Measurements from ENCODE around the gene NUBPL. TPM values are rescaled to one million over a fixed set of nuclear protein-coding genes. Genes with fewer than 3 reads are reported as not detected.

The NUBPL gene
- total and polyA plus RNA-seq, 10 donors, result 4.1 to 28.2 (median 13.9) TPM

GRCh38 chr14:31717294-31718085 is 156.3 kb downstream of the NUBPL start:
- Histone ChIP-seq H3K27me3 (replicated peaks in 1 of 7) (no peaks in the 10 kb centered on the region), H3K36me3 (peaks cover 0 to 17% (median 0%) of the 10 kb centered on the region in 6 donors), H3K27ac (peak overlapping the region in 1 of 8 donors; percentile 32), H3K4me1 (no peaks in the 10 kb centered on the region), H3K4me3 (no peak overlapping the region), H3K9me3 (peaks cover 0 to 10% (median 1%) of the 10 kb centered on the region in 8 donors)
- intact Hi-C loops (cut with DNase I; ENCODE audit: low total_unique reads), result no loop called here
- 72 to 84% (median 84%) methylated on average over 3 of the region's 3 CpGs for WGBS, 5 donors
- TF ChIP-seq CTCF (IDR thresholded peaks at IDR 0.05 in 8 of 11, conservative IDR thresholded peaks at IDR 0.05 in 3 of 11), result no peak
- no peak for TF ChIP-seq POLR2A (IDR thresholded peaks at IDR 0.05)
- no peak for TF ChIP-seq POLR2AphosphoS5 (IDR thresholded peaks at IDR 0.05)
- no peak for DNase-seq

GRCh38 chr14:31718585-31718984 is 157.4 kb downstream of the NUBPL start:
- intact Hi-C loops (cut with DNase I; ENCODE audit: low total_unique reads), result no loop called here
- no peak for DNase-seq
- H3K4me3 ChIP-seq, result no peak overlapping the region
- TF ChIP-seq POLR2A (IDR thresholded peaks at IDR 0.05), result no peak
- TF ChIP-seq POLR2AphosphoS5 (IDR thresholded peaks at IDR 0.05), result no peak
- TF ChIP-seq CTCF (IDR thresholded peaks at IDR 0.05 in 8 of 11, conservative IDR thresholded peaks at IDR 0.05 in 3 of 11), result no peak
- no peaks in the 10 kb centered on the region for H3K27me3 ChIP-seq (replicated peaks in 1 of 7)
- H3K36me3 ChIP-seq, result peaks cover 0 to 16% (median 0%) of the 10 kb centered on the region in 6 donors
- peaks cover 0 to 11% (median 0%) of the 10 kb centered on the region in 8 donors for H3K9me3 ChIP-seq
- no peak overlapping the region for H3K27ac ChIP-seq
- no peaks in the 10 kb centered on the region for H3K4me1 ChIP-seq
- 79 to 97% (median 95%) methylated on average over 3 of the region's 3 CpGs for WGBS, 5 donors

- peaks cover 0 to 11% (median 0%) of the 10 kb centered on the region in 8 donors for H3K9me3 ChIP-seq
- no peak overlapping the region for H3K4me3 ChIP-seq
- intact Hi-C loops (cut with DNase I; ENCODE audit: low total_unique reads), result no loop called here
- peaks cover 0 to 16% (median 0%) of the 10 kb centered on the region in 6 donors for H3K36me3 ChIP-seq
- H3K27me3 ChIP-seq (replicated peaks in 1 of 7), result no peaks in the 10 kb centered on the region
- no peaks in the 10 kb centered on the region for H3K4me1 ChIP-seq
- no peak overlapping the region for H3K27ac ChIP-seq
- no peak for TF ChIP-seq CTCF (IDR thresholded peaks at IDR 0.05 in 8 of 11, conservative IDR thresholded peaks at IDR 0.05 in 3 of 11)
- no peak for TF ChIP-seq POLR2AphosphoS5 (IDR thresholded peaks at IDR 0.05)
- TF ChIP-seq POLR2A (IDR thresholded peaks at IDR 0.05), result no peak
- 92 to 97% (median 94%) methylated on average over 5 of the region's 5 CpGs for WGBS, 5 donors
- DNase-seq, result no peak
These were observed 157.8 kb downstream of the NUBPL start for GRCh38 chr14:31718985-31719384.

- peaks cover 0 to 24% (median 6%) of the 10 kb centered on the region in 6 donors for H3K36me3 ChIP-seq
- H3K27me3 ChIP-seq (replicated peaks in 1 of 7), result no peaks in the 10 kb centered on the region
- TF ChIP-seq POLR2AphosphoS5 (IDR thresholded peaks at IDR 0.05), result no peak
- TF ChIP-seq CTCF (IDR thresholded peaks at IDR 0.05 in 8 of 11, conservative IDR thresholded peaks at IDR 0.05 in 3 of 11), result no peak
- H3K27ac ChIP-seq, result no peak overlapping the region
- no peaks in the 10 kb centered on the region for H3K4me1 ChIP-seq
- H3K4me3 ChIP-seq, result no peak overlapping the region
- intact Hi-C loops (cut with DNase I; ENCODE audit: low total_unique reads), result no loop called here
- peaks cover 0 to 36% (median 21%) of the 10 kb centered on the region in 8 donors for H3K9me3 ChIP-seq
- no peak for DNase-seq
These were observed 165.1 kb downstream of the NUBPL start for GRCh38 chr14:31726337-31726736.
